MM.1S (cell line): Measurements from ENCODE around the gene C17orf75.

Source experiments
- CTCF ChIP-seq: fragments of 300-600 bp; sonication (generic); IDR thresholded peaks from 2 replicates; pipeline ENCODE4 v1.5.1; 2016; ENCODE audit warnings: antibody characterized with exemption, low read length, mixed read lengths
- EZH2 ChIP-seq: fragments of 300-600 bp; sonication (generic); optimal IDR thresholded peaks from 2 replicates; pipeline ENCODE3; 2017; ENCODE audit warnings: low read depth, mild to moderate bottlenecking, antibody characterized with exemption, low read length, mixed read lengths
- EZH2phosphoT487 ChIP-seq: fragments of 300-600 bp; sonication (generic); IDR thresholded peaks from 2 replicates; pipeline ENCODE4 v1.6.1; 2018; ENCODE audit warnings: antibody characterized with exemption, low read length

DNA sequence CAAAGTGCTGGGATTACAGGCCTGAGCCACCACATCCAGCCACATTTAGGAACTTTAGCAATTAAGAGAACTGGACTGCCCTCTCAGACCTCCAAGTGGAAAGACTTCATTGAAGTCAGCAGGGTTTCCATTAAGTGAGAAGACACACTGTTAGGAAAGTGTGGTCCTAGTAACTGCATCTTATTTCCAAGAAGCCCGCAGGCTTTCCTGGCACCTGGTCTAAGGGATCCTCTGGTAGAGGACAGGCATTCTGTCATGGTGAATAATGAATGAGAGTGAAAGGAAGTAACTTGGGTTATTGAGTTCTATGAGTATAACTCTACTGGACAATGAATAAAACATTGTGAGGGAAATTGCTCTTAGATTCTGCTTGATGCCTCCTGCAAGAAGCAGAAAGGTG, 14.1 kb downstream of the C17orf75 start:
- TF ChIP-seq CTCF (no peak), EZH2phosphoT487 (no peak), EZH2 (no peak)
